Stimulated activated CD8-positive, alpha-beta memory T cell treated with anti-CD3 and anti-CD28 coated beads, Interleukin-7, amount 100 ng/mL, for 1 hour (primary cell): ENCODE measurements around the gene KDM8.

Source experiments
- DNase-seq, 2 donors: peaks; one replicate each; pipeline ENCODE4 v3.0.0-alpha.2; 2020; ENCODE audit warnings: low read depth in 2 of 2

KDM8 gene

DNA sequence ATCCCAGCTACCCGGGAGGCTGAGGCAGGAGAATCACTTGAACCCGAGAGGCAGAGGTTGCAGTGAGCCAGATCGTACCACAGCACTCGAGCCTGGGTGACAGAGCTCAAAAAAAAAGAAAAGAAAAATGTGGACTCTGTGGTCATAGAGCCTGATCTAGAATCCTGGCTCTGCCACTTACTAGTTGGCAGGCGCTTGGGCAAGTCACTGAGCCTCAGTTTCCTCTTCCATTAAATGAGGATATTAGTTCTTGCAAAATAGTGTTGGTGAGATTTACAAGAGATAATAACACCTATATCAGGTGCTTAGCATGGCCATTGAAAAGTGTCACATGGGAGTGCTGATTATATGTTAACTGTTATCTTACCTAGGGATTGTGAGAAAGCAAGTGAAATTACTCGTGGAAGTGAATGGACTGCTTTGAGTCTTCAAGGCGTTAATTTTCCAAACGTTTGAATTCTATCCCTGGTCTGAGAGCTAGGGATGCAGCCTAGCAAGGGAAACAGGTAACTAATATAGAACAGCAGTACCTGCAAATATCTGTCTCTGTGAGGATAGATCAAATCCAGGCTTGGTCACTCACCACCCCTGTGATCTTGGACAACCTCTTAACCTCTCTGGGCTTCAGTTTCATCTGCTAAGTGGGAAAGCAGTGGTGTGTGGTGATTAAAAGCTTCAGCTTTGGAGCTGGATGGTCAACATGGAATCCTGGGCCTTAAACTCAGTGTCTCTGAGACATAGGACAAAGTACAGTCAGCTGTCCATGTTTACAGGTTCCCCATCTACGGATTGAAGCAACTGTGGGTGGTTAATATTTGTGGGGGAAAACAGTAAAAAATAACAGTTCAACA is 66.2 kb downstream of the KDM8 start:
- no peak for DNase-seq

DNA sequence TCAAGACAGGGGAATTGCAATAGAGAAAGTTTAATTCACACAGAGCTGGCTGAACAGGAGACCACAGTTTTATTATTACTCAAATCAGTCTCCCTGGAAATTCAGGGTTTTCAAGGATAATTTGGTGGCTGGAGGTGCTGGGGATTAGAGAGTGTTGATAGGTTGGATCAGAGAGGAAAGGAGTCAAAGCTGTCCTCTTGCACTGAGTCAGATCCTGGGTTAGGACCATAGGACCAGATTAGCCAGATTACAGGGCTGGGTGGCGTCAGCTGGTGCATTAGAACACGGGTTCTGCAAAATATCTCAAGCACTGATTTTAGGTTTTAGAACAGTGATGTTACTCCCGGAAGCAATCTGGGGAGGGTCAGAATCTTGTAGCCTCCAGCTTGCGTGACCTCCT is 67.0 kb downstream of the KDM8 start:
- DNase-seq: no peak
